H1 (cell line): Measurements from ENCODE around the gene BCKDHA. TPM values are rescaled to one million over a fixed set of nuclear protein-coding genes. Genes with fewer than 3 reads are reported as not detected.

Experiments
- JUN ChIP-seq: IDR thresholded peaks from 2 replicates; pipeline ENCODE4 v1.6.1; 2011; ENCODE audit warnings: low read depth, mild to moderate bottlenecking, improper control_type of control experiment, low read length
- POU5F1 ChIP-seq: IDR thresholded peaks from 2 replicates; pipeline ENCODE4 v1.6.1; 2011; ENCODE audit warnings: low read depth, mild to moderate bottlenecking, low read length, moderate library complexity
- SUZ12 ChIP-seq: fragments of 200-600 bp; sonication (generic); IDR thresholded peaks from 2 replicates; pipeline ENCODE4 v1.6.1; 2012; ENCODE audit warnings: mild to moderate bottlenecking, inconsistent platforms, low read length, moderate library complexity, mixed read lengths
- USF2 ChIP-seq: IDR thresholded peaks from 2 replicates; pipeline ENCODE4 v1.6.1; 2011; ENCODE audit warnings: low read length, improper control_type of control experiment
- polyA plus RNA-seq, 7 experiments: library from polyadenylated mRNA; depleted of rRNA in 3 of 7; stranded (reverse) in 5 of 7; unstranded in 2 of 7; fragments of >200 nt in 5 of 7; fragments of 200-250 nt in 2 of 7; gene quantifications; 1 replicate in 5 of 7; 2 replicates in 1 of 7; 4 replicates in 1 of 7; pipeline versions ENCODE4 v1.2.1 to v1.2.3, GENCODE V29; 2011 to 2013; ENCODE audit warnings: missing spikeins in 2 of 7, mixed read lengths in 2 of 7
- total RNA-seq: library from RNA; stranded (reverse); fragmentation: NEBNext Ultra II Directional; extraction: Animal tissue kit (Norgen Biotek cat#: 25700); gene quantifications from 2 replicates; pipeline ENCODE4 v1.2.1, GENCODE V29; 2021
- TF ChIP-seq, protein P1 (sequence below), 3 experiments: IDR thresholded peaks; 1 replicate in 2 of 3; 2 replicates in 1 of 3; pipeline versions ENCODE4 v1.5.1 to v1.6.1; 2011; ENCODE audit warnings: low read length in 3 of 3, mild to moderate bottlenecking in 3 of 3, inconsistent platforms in 2 of 3, low read depth in 1 of 3, moderate library complexity in 1 of 3; ENCODE audit not compliant: insufficient read depth in 1 of 3; ENCODE audit errors: control extremely low read depth in 1 of 3

Gene BCKDHA
- total and polyA plus RNA-seq, 2 of the 8 experiments (the other 6 are each of a cell fraction or from before 2014, with no cell fraction given) = 14.2 to 69.6 TPM

GRCh38 chr19:41439441-41440222 lies 42.0 kb downstream of the BCKDHA start, which contains the start of gene DMAC2 (continued):
- TF ChIP-seq SUZ12 (no peak), JUN (0 out of 2 replicates have a peak, but pooled peaks have one; percentile 26), POU5F1 (no peak), USF2 (no peak)
- TF ChIP-seq, protein P1, sequence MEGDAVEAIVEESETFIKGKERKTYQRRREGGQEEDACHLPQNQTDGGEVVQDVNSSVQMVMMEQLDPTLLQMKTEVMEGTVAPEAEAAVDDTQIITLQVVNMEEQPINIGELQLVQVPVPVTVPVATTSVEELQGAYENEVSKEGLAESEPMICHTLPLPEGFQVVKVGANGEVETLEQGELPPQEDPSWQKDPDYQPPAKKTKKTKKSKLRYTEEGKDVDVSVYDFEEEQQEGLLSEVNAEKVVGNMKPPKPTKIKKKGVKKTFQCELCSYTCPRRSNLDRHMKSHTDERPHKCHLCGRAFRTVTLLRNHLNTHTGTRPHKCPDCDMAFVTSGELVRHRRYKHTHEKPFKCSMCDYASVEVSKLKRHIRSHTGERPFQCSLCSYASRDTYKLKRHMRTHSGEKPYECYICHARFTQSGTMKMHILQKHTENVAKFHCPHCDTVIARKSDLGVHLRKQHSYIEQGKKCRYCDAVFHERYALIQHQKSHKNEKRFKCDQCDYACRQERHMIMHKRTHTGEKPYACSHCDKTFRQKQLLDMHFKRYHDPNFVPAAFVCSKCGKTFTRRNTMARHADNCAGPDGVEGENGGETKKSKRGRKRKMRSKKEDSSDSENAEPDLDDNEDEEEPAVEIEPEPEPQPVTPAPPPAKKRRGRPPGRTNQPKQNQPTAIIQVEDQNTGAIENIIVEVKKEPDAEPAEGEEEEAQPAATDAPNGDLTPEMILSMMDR (IDR thresholded peaks at IDR 0.05; ENCODE audit: control extremely low read depth in 1 of 3, insufficient read depth in 1 of 3, low read depth in 1 of 3, low read length in 3 of 3) = peak; percentile 47 to 76 (median 72)
